HG02884 (cell line): ENCODE data around the gene IQCK.

ENCODE experiments used
- ATAC-seq: cut with Tn5 transposase; IDR thresholded peaks from one replicate; pipeline ENCODE4 v1.9.1; 2021; ENCODE audit warnings: mild to moderate bottlenecking, moderate library complexity; ENCODE audit not compliant: unreplicated experiment

Gene IQCK

DNA sequence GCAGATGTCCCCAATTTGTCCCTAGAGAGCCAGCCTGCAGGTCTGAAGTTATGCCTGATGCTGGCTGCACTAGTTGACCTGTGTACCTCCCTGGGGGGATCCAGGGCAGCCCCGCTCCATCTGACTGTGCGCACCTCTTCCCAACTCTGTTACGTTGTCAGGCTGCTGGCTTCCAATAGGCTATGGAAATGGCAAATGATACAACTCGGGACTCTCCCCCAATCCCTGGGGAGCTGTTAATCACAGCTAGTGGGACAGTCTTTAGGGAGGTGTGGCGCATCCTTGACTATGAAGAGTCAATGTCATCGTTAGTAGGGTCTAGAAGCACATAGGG lies 136.4 kb downstream of the IQCK start:
- ATAC-seq: no peak

DNA sequence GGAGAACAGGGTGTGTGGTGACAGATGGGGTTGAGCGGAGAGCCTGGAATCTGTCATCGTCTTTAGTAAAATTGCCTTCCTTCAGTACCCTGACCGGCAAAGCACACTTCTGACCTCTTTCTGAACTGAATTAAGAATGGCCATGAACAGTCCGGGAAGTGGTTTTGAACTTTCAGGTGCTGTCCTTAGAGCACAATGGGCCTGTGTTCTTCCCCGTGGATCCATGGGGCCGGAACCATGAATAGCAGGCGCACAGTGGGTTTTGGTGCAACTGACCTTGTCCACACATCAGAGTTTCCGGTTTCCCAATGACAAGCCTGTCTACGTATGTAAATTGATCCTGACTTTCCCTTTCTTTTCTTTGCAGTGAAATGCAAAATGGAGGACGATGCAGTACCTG lies 138.0 kb downstream of the IQCK start:
- no peak for ATAC-seq

DNA sequence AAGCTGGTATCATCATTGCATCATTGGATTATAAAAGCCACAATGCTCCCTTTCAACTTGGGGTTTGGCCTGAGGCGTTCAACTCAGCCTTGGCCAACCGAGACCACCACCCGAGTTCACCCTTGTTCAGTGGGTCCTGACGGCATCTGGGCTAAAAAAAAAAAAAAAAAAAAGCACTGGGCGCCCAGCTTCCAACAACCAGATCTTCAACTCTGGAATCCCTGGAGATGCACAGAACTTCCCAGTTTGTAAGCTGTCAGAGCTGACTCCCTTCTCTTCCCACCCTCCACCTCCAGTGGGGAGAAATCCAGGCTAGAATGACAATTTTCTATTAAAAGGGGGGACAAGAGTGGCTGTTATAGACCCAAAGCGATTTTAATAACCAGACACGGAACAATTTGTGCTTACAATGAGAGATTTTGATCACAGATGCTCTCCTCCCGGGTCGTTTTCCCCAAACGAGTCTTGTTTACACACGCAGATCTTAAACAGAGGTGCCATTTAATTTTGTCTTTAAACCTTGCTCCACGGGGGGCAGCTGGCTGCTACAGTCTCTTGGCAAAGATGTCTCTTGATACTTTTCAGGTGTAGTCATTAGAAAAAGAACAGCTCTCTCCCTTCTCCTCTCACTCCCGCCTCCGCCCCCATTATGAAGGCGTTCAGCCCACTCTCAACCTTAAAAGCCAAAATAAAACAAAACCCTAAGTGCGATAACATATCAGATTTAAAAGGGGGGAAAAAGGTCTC lies 139.7 kb downstream of the IQCK start:
- no peak for ATAC-seq

DNA sequence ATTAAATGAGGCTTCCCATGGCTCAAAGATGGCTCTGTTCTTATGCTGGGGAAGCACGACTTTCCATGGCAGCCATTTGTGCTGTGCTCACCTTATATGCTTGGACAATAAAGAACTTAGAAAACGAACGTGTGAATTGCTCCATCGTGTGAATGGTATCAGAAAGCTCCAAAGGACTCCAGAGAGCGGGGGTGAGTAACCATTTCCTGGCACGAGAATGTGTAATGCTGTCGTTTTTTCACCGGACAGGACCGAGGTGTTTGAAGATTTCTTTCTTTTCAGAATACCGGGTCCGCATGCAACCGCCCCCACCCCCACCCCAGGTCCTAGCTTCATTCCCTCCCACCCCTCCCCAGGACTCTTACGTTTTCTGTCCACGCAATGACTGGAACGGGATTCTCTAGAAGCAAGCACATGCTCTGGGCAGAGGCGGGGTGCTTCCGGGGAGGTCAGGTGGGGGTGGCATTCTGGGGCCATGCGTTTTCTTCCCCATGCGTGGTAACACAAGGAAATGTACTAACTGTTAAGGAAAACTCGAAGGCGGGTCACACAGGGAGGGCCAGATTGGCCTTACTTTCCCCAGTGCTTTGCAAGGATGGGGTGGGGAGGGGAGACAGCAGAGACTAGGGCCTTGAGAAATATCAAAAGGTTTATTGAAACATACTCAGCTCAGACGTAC lies 140.4 kb downstream of the IQCK start:
- ATAC-seq: no peak

DNA sequence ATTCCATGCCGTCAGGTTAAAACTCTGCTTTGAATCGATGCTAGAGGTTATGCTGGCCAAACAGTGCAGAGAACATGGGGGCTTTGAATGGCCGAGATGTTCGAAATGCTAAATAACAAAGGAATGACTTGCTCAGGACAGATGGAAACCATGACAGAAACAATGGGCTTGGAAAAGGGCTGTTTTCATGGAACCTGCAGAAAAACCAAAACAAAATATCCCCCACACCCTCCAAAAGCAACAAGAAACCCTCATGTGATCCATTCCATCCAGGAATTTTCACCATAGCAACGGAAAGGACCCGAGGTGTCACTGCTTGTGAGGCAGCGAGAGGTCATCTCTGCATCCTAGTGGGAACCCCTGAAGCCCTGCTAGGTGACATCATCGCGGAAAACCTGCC lies 141.1 kb downstream of the IQCK start:
- ATAC-seq: no peak

DNA sequence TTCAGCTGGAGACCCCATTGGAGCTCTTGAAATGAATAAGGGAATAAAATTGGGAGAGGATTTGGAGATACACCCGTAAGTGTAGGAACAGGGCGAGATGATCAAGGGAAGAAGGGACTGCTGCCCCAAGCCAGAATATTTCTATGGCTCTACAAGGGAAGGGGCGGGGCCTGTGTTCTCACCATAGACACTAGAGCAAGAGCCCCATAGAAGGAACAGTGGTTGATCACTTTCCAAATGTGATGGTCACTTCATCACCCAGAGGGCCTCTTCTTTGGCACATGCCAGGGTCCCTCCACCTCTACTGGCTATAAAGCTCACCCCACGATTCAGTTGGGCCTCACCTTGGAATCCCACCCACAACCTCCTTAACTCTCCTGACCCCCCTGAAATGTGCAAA lies 141.5 kb downstream of the IQCK start:
- no peak for ATAC-seq

DNA sequence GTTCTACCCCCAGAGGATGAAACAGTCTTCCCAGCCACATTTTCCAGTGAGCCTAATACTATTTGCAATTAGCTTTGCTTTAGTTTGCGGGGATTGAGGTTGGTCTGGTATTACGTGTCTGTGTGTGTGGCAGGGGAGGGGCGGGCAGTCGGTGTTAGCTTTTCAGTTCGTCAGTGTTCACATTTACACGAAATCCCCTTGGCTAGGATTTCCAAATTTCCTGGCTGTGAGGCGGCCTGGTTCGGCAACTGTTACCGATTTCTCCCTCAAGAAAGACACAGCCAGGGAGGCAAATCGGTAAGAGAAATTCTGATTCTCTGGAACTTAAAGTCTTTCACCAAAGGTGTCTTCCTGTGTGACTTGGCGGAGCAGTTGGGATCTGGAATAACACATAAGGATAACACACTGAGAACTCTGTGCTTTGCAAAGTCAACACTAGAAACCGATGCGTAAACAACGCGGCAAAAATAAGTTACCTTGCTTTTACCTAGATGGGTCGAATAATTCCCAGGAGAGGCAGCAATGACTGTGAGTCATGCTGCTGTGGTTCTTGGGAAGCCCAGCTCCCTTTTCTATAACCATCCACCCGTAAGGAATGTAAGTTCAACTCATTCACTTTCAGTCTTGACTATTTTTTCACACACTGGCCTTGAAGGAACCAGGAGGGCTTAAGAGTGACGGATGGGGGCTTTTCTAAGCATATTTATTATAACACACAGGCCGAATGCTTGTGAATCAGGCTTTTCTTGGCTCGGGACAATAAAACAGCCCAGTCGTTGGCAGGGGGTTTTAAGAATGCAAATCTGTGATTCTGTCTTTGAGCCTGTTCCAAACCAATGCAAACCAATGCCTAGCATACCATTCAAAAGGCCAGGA lies 142.3 kb downstream of the IQCK start:
- no peak for ATAC-seq

DNA sequence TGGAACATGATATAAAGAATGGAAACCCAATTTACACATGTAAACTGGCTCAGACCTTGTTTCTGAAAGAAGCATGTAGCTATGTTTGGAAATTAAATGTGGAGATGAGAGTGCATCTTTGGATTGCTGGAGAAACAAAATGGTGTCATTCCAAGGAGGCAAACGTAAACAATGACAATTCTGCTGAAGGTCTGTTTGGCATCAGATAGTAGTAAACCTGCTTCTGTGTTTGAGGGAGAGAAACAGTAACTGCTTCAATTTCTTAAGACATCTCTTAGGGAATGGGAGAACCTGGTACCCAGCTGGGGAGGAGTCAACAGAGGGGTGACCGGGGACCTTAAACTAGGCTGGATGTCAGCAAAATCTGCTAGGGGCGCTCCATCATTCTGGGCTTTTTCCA lies 143.1 kb downstream of the IQCK start:
- no peak for ATAC-seq

DNA sequence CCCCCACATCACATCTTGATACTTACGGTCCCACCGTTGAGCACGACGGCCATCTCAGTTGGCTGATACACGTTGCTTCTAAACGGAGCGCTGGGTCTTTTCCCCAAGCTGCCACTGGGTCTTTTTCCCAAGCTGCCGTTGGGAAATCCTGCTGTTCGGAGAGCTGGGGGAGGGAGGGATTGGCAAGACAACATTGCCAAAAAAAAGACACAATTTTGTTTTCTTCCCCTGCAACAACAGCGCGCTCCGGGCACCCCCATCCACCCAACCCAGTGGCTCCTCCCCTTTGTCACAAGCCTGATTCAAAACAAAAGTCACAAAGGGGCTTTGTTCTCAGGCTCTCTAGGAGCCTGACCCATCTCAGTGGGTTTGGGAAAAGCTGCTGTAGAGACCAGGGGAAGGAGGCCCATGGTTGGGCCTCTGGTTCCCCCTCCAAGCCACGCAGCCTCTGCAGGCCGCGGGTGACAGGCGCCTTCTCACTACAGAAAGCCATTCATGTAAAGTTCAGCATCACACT lies 143.8 kb downstream of the IQCK start:
- ATAC-seq: no peak

DNA sequence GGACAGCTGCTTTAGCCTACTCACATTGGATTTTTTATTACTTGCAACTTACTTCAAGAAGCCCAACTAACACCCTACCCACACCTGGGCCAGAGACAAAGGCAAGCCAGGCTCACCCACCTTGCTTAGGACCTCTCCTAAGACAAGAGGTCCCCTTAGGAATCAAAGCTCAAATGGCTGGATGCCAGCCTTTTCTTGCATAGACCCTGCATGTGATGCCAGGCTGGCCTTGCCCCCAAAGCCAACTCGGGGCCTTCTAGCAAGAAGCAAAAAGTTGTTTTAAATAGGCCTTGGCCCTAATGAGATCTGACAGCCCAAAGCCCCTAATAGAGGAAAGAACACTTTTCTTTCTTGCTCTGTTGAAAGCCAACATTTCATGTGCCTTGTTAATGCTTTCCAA lies 145.9 kb downstream of the IQCK start:
- ATAC-seq: no peak

DNA sequence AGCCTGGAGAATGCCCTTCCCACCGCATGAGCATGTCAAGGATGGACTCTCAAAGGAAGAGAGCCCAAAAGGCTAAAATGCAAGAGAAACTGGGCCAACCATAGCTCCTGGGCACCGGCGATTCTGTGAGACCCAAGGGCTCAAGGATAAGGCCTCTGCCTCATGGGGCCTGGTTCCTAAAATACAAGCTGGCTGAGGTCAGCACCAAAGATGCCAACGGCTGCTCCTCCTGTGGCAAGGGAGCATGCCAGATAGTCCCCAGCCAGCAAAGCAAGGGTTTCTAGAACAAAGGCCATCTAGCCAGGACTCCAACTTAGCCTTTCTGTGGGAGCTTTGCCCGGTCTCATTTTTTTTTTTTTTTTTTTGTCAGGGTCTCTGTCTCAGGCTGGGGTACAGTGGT lies 146.5 kb downstream of the IQCK start:
- ATAC-seq: no peak

DNA sequence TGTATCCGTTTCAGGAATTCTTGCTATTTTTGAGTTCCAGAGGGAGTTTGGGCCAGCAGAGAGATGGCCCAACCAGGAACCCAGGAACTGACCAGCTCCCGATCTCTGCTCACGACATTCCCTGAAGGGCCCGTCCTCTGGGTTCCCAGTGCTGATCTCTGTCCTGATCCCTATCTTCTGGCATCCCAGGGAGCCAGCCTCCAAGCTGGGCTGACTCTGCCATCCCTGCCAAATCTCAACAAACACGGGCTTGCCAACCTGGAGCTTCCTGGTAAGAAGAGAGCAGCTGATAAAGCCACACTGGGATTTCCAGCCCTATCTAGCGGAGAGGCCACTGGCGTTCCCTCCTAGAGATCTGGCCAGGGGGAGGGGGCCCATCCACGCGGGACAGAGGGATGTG lies 150.3 kb downstream of the IQCK start:
- no peak for ATAC-seq

DNA sequence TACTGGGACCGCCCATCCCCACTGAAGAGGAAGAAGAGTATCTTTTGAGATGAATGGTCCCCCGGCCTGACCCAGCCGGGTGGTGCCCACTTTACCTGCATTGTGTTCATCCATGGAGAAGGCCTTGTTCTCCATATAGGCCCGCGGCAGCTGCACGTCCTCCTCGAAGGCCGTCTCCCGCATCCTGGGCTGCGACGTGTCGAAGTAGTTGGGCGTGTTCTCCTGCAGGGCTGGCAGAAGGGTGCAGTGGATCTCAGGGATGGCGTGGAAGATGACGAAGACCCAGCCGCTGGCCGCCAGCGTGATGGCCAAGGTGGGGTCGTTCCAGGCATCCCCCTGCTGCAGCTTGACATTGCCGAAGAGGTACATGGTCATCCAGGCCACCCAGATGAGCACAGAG lies 153.7 kb downstream of the IQCK start:
- no peak for ATAC-seq

DNA sequence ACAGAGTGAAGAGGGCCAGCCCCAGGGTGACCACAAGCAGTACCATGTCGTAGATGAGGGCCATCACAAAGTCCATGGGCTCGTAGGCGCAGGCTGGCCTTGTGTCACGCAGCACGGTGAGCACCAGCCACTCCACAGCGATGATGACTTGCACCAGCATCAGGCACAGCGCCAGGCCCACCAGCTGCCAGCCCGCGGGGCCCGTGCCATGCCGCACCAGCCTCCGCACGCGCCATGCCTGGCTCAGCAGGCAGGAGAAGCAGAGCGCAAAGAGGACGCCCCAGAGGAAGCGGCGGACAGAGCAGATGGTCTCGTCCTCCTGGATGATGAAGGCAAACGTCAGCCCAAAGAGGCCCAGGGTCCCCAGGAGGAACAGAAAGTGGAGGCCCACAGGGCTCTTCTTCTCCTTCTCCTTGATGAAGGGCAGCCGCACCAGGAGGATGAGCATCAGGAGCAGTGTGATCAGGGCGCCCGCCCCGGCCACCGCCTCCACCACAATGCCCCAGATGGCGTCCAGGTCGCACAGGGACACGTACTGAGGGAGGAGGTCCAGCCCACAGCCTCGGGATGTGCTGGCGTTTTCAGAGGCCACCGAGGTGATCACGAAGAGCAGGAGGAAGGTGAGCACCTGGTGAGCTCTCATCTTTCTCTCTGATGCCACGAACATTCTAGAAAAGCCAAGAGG lies 154.2 kb downstream of the IQCK start:
- no peak for ATAC-seq

DNA sequence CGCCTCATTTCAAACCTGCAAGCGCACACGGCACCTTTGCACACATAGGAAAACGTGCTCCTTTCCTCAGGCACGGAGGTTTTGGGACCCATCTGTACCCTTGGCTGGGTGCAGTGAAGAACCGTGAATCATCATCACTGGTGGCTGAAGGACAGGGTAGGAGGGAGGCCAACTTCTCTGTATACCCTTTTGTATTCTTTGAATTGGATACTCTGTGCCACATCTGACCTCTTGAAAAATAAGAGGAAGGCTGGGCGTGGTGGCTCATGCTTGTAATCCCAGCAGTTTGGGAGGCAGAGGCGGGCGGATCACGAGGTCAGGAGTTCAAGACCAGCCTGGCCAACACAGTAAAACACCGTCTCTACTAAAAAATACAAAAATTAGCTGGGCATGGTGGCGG lies 154.9 kb downstream of the IQCK start:
- no peak for ATAC-seq

DNA sequence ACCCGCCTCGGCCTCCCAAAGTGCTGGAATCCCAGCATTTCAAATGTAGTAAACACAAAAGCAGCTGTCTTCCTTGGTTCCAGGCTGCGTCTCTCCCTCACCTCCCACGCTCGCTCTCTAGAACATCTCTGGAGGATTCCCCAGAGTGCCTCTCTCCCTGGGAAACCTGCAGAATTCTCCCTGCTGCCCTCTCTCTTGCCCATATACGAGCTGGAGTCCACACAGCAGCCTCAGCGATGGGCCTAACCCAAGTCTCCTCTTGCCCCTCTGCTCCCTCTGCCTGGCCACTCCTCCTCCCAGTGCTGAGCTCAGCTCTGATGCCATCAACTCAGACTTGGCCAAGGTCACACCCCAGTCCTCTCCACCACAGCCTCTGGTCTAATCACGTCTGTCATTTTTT lies 156.0 kb downstream of the IQCK start:
- ATAC-seq: no peak

DNA sequence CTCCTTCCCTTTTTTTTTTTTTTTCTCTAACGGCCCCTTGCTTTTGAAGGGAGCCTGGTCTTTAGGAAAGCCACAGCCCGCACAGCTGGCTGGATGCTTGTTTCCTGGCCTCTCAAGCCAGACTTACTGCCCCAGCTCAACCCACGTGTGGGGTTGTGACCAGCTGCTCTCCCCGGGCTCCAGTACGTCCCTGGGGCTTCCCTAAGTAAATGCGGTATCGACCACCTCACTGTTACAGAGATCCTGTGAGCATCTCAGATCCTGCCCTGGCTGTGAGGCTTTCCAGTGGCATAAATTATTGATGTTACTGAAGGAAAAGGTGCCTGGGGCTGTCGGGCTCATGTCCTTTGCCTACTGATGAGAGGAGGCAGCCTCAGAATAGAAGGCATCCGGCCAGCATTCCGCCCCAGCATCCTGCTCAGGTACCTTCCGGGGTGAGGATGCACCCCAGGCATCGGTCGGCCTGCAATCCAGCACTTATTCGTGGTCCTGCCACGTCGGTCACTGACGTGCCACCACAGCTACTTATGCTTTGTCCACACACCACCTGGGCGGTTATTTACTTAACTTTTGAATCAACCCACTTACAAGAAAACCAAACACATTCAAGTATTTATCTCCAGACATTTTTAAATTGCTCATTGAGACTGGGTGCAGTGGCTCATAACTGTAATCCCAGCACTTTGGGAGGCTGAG lies 156.9 kb downstream of the IQCK start:
- no peak for ATAC-seq

DNA sequence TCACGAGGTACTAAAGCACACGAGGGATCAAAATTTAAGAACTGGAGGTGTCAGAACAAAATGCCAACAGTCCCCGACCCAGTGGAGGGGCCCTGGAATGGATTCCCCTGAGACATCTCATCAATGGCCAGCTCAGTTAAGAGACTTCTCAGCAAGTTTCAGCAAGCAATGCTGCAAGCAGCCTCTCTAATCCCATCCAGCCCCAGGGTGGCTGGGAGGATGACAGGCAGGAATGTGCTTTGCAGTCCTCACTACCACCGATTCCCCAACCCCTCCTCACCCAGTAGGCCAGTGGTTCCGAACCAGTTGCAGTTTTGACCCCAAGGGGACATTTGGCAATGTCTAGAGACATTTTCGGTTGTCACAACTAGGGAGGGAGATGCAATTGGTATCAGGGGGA lies 157.8 kb downstream of the IQCK start:
- no peak for ATAC-seq

DNA sequence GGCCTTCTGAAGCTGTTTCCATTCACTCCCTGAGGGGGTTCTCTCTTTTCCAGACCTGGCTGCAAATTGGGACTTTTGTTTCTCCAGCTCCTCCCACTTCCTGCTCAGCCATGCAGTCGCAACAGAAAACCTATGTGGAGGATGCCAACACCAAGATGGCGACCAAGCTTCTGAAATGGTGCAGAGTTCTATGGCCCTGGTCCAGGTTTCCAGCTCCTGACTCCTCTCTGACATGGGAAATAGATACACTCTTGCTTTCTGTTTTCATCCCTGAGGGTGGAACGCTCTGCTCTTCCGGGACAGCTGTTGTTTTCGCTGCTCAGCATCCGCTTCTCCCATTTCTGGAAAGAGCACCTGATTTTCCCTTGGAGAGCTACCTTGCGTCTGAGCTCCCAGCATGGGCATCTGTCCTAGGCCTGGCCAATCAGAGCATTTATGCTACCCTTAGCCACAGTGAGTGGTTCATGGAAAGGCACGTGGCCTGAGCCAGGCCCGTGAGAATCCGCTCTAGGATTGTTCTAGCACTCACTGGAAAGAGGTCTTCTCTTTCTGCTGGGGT lies 158.5 kb downstream of the IQCK start:
- no peak for ATAC-seq

DNA sequence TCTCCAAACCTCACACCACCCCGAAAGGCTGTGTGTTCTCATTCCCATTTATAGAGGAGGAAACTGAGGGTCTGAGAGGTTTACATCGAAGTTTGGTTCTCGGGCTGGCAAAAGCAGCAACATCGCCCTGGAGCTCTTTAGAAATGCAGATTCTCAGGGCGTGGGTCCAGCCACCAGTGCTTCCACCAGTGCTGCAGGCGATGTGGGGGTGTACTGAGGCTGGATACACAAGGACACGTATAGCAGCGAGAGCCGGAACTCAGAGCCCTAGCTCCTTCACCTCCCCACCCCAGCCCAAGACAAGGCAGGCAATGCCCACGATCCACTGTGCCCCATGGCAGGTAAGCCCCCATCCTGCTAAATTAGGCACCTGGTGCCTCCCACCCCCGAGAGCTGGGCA lies 160.7 kb downstream of the IQCK start:
- ATAC-seq: no peak
